Measurements from ENCODE around the gene MGME1.
A peak's percentile ranks its signal among the peaks of the same experiment; 100 is the strongest.
"Not testable (repeated sequence)": the region's sequence is repeated elsewhere in the genome, so short reads cannot be mapped to it uniquely, and the experiment has no call there.

The MGME1 gene

GRCh38 chr20:17998446-17998845 lies 29.6 kb downstream of the MGME1 start:
- no peak for DNase-seq

DNA sequence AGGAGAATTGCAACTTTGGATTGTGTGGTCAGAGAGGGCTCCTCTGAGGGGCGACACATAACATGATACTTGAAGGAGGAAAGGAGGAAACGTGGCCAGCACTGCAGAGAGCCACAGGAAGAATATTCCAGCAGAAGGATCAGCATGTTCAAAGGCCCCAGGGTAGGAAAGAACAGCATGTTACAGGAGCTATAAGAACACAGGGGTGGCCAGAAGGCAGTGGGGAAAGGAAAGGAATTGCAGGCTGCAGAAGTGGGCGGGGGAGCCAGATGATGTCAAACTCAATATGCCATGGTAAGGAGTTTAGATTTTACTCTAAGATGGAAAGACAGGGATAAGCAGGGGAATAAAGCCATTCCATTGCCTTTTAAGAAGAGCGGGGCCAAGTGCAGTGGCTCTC lies 30.7 kb downstream of the MGME1 start:
- no peak for DNase-seq

- DNase-seq, result no peak
These were observed 32.5 kb downstream of the MGME1 start for GRCh38 chr20:18001131-18001921.

GRCh38 chr20:18003897-18004296 lies 35.1 kb downstream of the MGME1 start:
- no peak for DNase-seq

- no peak for DNase-seq
These were observed 35.7 kb downstream of the MGME1 start for GRCh38 chr20:18004384-18005031.

DNA sequence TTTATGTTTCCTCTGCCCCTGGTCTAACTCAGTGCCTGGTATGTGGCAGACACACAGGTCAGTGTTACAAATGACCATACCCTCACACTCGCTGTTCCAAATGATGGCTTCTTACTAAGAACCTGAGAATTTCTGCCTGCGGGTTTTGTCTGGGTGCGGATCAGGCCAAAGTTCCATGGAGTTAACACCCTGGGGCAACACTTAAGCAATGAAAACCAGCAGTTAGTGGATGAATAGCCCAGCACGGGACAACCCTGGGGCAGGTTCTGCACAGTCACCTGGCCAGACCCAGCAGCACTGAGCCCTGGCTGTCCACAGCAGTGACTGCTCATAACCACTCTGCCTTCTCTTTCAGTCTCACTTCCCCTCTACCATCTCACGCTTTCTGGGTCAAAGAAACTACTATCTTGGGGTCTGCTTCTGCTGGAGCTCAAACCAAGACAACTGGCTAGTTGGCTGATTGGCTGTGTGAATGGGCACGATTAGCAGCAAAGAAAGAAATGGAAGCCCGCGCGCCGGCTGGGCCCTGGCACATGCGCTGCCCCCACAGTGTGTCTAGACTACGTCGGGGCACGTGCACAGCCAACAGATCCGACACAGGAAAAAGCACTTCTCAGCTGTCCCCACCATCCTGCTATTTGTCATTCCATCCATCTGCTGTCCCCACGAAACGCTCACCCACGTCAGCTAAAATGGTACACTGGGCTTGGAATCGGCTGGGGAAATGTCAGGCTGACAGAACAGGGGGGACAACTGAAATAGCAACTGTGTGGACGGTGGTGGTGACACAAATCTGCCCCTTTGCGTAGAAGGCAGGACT lies 36.6 kb downstream of the MGME1 start:
- no peak for DNase-seq

DNA sequence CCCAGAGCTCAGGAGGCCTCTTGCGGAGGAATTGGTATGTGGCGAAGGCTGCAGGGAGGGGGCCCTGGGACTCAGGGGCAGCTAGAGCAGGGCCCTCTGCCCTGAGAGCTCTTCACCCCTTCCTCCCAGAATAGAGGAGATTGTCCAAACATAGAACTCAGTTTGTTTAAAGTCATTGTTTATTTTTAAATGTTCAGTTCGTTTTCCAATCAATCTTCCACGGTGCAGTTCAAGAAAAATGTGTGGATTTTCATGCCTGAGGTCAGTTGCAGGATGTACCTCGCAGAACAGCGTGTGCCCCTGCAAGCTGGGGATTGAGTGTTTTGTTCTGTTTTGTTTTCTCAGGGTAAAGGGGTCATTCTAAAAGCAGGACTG lies 37.2 kb downstream of the MGME1 start:
- no peak for DNase-seq

- no peak for DNase-seq
These were observed 37.9 kb downstream of the MGME1 start for GRCh38 chr20:18006684-18007083.

GRCh38 chr20:18007534-18008292 lies 38.9 kb downstream of the MGME1 start:
- DNase-seq, result no peak

- no peak for DNase-seq
These were observed 40.3 kb downstream of the MGME1 start for GRCh38 chr20:18009116-18009515.

- DNase-seq, result no peak
These were observed 42.7 kb downstream of the MGME1 start for GRCh38 chr20:18011482-18011881.

GRCh38 chr20:18011951-18012645 lies 43.3 kb downstream of the MGME1 start:
- DNase-seq, result no peak

DNA sequence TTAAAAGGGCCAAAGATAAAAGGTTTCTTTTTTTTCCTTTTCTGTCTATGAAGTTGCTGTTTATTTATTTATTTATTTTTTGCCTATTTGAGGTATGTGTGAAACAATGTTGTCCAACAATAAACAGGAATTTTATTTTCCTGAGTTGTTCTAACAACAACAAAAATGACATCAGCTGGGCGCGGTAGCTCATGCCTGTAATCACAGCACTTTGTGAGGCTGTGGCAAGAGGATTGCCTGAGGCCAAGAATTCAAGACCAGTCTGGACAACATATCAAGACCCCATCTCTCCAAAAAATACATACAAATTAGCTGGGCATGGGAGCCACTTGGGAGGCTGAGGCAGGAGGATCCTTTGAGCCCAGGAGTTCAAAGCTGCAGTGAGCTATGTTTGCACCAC lies 44.1 kb downstream of the MGME1 start:
- no peak for DNase-seq

DNA sequence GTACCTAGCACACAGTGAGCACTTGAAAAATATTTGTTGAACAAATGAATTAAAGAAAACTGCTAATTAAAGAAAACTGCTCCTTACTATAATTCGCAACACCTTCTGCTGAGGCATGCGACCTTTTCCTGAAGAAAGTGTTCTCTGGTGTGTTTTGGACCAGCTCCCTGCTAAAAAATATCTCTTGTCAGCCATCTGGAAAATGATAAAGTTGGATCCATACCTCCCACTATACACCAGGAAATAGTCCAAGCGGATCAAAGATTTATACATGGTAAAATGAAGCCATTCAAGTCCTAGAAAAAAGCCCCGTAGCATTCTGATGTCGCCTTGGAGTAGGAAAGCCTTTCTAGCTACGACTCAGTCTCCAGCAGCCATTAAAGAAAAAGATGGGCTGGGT lies 45.6 kb downstream of the MGME1 start:
- DNase-seq, result no peak

GRCh38 chr20:18016772-18017171 lies 48.0 kb downstream of the MGME1 start:
- DNase-seq, result no peak

GRCh38 chr20:18018100-18018499 lies 49.3 kb downstream of the MGME1 start:
- no peak for DNase-seq

GRCh38 chr20:18019068-18019467 lies 50.2 kb downstream of the MGME1 start:
- peak; percentile 11 for DNase-seq

- no peak for DNase-seq
These were observed 52.1 kb downstream of the MGME1 start for GRCh38 chr20:18020931-18021330.

GRCh38 chr20:18024606-18025127 lies 55.8 kb downstream of the MGME1 start:
- no peak for DNase-seq

- not testable (repeated sequence) for DNase-seq
These were observed 58.2 kb downstream of the MGME1 start for GRCh38 chr20:18027011-18027410.

DNA sequence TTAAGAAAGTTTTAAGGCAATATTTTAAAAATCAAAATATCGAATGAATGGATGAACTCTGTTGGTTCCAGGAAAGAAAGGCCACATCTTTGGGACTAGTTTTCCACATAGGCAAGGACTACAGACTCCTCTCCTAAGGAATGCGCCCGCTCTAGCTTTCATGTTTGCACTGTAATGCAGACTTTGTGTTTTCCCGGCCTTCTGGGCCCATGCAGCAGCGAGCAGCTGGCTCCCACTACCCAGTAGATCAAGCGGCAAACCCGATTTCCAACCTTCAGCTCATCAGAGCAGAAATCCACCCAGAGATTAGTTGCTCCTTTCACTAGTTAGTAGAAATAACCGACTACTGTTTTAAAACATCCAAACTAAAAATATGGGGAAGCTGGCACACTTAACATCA lies 61.2 kb downstream of the MGME1 start:
- no peak for DNase-seq

DNA sequence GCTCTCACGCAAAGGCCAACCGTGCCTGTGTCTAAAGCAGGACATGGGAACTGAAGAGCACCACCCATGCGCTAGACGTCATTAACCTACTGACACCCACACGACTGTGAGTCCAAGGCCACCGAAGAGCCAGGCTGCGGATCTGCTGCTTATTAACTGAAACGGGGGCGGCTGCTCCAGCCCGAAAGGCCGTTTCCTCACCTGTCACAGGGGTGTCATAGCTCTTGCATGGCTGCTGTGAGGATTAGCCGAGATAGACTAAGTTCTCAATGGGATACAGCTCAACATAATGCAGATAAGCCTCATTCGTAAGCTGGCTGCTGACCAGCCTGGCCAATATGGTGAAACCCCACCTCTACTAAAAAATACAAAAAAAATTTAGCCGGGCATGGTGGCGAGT lies 62.2 kb downstream of the MGME1 start:
- no peak for DNase-seq
